Astrocyte of the cerebellum (primary cell): ENCODE results near the gene GNB1L.

Experiments used
- DNase-seq: peaks from one replicate; pipeline ENCODE4 v3.0.0-alpha.2; 2011; ENCODE audit warnings: low read depth
- H3K4me3 ChIP-seq: 2 replicates; pipeline ENCODE4 v1.5.1; 2011; ENCODE audit warnings: mild to moderate bottlenecking, low read depth, low read length, moderate library complexity
- CTCF ChIP-seq: IDR thresholded peaks from 2 replicates; pipeline ENCODE4 v1.5.1; 2012; ENCODE audit warnings: low read length, low read depth, moderate library complexity, mild to moderate bottlenecking; ENCODE audit errors: missing control alignments
- in situ Hi-C: cut with HindIII; loops from 2 replicates; pipeline ENCODE4 v1.10.0; 2017; ENCODE audit warnings: low sequenced_read_pairs

The GNB1L gene

DNA sequence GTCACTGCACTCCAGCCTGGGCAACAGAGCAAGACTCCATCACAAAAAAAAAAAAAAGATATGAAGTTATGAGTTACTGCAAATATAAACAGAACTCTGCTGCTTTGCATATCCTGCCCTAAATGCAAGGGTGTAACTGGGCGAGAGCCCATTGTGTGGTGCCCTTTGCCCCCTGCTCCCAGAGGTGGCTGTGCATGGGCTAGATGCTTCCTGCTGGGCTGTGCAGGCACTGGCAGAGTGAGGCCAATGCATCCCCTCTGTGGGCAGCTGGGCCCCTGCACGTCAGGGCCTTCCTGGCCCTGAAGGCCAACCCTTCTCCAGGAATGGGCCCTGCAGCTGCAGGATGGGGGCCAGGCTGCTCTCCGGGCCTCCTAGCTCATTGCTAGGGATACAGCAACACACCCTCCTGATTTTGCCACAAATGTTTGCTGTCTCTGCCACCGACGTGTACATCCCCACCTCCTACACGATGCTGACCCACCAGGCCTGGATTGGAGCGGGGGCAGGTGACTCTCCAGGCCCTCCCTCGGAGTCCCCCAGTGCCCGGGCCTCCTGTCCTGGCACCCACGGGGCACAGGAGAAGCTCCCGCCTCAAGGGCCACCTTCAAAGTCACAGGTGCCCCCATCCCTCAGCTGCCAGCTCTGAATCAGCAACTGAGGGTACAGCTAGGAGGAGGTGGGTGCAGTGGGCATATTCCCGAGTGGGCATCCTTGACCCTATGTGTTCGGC lies 46.2 kb upstream of the GNB1L start:
- no peak for DNase-seq
- no peak overlapping the region for H3K4me3 ChIP-seq
- in situ Hi-C loops: no loop called here
- TF ChIP-seq CTCF: no peak

DNA sequence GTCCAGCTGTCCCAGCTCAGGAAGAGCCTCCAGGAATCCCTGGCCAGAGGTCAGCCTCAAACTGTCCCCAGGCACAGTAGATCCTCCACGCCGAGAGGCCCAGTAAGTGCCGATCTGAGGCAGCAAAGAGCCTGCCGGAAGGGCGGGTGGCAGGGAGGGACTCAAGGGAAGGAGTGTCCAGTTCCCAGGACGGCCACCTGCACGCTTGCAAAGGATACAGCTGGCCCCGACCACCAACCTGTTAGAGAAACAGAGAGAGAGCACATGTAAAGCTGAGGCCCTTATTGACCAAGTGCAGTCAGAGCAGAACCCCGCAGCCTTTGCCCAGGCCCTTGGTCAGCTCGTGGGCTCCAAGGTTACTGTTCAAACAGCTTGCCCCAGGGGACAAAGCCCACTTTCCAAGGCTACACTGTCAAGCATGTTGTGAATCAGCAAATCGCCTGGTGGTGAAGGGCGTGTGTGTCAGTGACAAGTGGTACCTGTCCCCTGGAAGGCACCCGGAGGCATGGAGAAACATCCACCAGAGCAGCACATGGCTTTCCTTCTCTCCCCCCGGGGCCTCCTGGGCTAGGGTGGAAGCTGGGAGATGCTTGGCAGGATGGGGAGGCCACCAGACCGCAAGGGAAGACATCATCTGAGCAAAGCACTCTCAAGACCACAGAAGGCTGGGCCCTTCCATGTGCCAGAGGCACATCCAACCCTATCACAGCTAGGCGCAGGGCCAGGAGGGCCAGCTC lies 44.3 kb upstream of the GNB1L start:
- H3K4me3 ChIP-seq: no peak overlapping the region
- no peak for TF ChIP-seq CTCF
- DNase-seq: no peak
- in situ Hi-C loops: no loop called here

DNA sequence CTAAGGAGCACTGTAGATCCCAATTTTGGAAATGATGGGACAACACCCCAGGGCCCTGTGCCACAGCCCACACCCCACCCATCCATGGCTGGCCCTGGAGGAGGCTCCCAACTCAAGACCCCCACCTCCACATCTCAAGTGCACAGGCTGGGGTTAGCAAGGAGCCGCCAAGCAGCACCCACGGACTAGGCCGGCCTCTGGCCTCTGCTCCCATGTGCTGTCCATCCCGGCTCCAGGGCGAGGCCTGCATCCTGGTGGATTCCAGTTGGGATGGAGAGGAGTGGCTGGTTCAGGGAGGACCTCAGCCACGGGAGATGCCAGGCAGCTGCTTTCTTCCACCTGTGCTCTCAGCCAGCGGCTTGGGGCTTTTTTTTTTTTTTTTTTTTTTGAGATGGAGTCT lies 43.5 kb upstream of the GNB1L start:
- H3K4me3 ChIP-seq: no peak overlapping the region
- DNase-seq: no peak
- no peak for TF ChIP-seq CTCF
- in situ Hi-C loops: no loop called here

GRCh38 chr22:19897726-19898125 lies 43.1 kb upstream of the GNB1L start:
- TF ChIP-seq CTCF: no peak

GRCh38 chr22:19896665-19897355 lies 42.1 kb upstream of the GNB1L start:
- DNase-seq: no peak
- in situ Hi-C loops: no loop called here
- no peak overlapping the region for H3K4me3 ChIP-seq
- TF ChIP-seq CTCF: no peak

More at GRCh38 chr22:19897726-19898125, 43.1 kb upstream of the GNB1L start:
- in situ Hi-C loops: no loop called here
- no peak for DNase-seq
- H3K4me3 ChIP-seq: no peak overlapping the region

GRCh38 chr22:19895160-19895849 lies 40.6 kb upstream of the GNB1L start:
- in situ Hi-C loops: no loop called here
- no peak overlapping the region for H3K4me3 ChIP-seq
- no peak for DNase-seq
- TF ChIP-seq CTCF: no peak
